Activated naive CD4-positive, alpha-beta T cell treated with anti-CD3 and anti-CD28 coated beads for 36 hours (primary cell): ENCODE measurements around the gene PIGU. TPM values are rescaled to one million over a fixed set of nuclear protein-coding genes. Genes with fewer than 3 reads are reported as not detected.

Experiments
- CTCF ChIA-PET: fragments of 350-600 bp; sonication (Branson Sonifier 250); formaldehyde crosslinking; loops from one replicate; lab custom pipeline; 2021; ENCODE audit warnings: antibody characterized with exemption; lab: Charles Lee
- DNase-seq: peaks from one replicate; pipeline ENCODE4 v3.0.0-alpha.2; 2020
- H3K27ac Mint-ChIP-seq: one replicate; pipeline ENCODE4 v1.8.0; 2021; ENCODE audit warnings: mild to moderate bottlenecking, mixed read lengths
- H3K27me3 Mint-ChIP-seq: one replicate; pipeline ENCODE4 v1.8.0; 2021; ENCODE audit warnings: low read depth, mixed read lengths
- H3K36me3 Mint-ChIP-seq: one replicate; pipeline ENCODE4 v1.8.0; 2021; ENCODE audit warnings: low read depth, mixed read lengths
- H3K4me1 Mint-ChIP-seq: one replicate; pipeline ENCODE4 v1.8.0; 2021; ENCODE audit warnings: low read depth, mixed read lengths
- H3K4me3 Mint-ChIP-seq: one replicate; pipeline ENCODE4 v1.8.0; 2021; ENCODE audit warnings: mild to moderate bottlenecking, moderate library complexity, mixed read lengths
- H3K9me3 Mint-ChIP-seq: one replicate; pipeline ENCODE4 v1.8.0; 2021; ENCODE audit warnings: mixed read lengths
- intact Hi-C: fragments of 100-400 bp; cut with micrococcal nuclease; formaldehyde crosslinking; loops from one replicate; pipeline ENCODE4 v1.15.1; 2023
- total RNA-seq, 2 experiments: library from RNA; stranded (reverse); gene quantifications; one replicate each; pipeline ENCODE4 v1.2.3, GENCODE V29; 2021

The PIGU gene
- total RNA-seq, 2 experiments from 2014 or later = 18.8 to 18.9 TPM

DNA sequence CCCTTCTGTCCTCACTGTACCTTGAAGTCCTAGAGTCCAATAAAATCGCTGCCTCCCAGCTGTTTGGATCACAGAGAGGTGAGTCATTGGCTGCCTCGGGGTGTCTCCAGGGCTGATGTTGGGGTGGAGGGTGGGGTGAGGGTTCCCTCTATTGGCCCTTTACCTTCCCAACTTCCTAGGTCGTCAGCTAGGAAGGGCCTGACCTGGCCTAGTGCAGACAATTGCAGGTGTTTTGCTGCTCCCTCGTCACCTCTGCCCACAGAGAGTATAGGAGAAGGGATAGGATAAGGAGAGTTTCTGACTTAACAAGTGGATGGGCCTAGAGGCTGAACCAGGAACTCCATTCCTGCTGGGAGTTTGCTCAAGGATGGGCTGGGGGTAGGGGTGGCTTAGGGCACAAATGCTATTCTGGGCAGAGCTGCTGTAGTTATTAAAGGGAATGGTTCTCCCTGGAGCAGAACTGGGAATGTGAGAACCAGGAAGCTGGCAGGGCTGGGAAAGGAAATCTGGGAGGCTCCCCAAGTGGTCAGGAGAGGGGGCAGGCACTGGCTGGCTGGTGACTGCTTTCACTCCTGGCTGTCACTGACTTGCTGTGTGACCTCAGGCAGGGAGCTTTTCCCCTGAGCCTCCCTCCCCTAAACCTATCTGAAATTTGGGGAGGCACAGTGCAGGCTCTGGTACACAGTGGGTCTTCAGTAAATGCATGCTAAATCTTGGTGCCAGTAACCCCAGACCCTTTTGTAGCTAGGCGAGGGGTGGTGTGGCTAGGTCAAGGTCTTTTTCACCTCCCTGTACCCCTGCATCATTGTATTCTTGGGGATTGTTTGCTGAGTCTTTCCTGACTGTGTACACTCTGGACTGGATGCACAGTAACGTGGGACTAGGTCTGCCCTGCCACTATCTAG lies 28.8 kb upstream of the PIGU start:
- Mint-ChIP-seq H3K4me3 (peak overlapping the region; percentile 71), H3K9me3 (no peaks in the 10 kb centered on the region), H3K36me3 (no peaks in the 10 kb centered on the region), H3K27me3 (peaks cover 6% of the 10 kb centered on the region), H3K4me1 (peaks cover 16% of the 10 kb centered on the region), H3K27ac (no peak overlapping the region)
- intact Hi-C loops = no loop called here
- DNase-seq = peak; percentile 63
- CTCF ChIA-PET = interaction anchor here (0.7 to 7.9 kb wide), 5 partner anchors 142 to 393 kb away, joined by 3 to 52 read pairs (median 17); partner anchors contain the start of gene DYNLRB1

DNA sequence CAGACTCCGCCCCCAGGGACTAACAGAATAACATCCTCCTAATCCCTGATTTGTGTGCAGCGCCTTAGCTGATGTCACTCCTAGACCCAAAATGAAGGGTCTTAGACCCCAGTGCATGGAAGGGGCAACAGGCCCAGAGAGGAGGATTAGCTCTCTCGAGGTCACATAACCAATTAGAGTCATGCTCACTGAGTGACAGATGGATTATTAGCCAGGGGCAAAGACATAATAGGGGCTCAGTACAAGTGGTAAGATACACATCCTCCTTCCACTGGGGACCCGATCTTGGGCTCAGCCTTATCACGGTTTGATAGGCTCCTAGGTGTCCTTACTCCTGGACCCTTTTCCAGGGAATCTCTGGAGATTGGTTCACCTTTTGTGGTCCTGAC lies 28.1 kb upstream of the PIGU start:
- intact Hi-C loops = no loop called here
- no peak for DNase-seq
- peaks cover 6% of the 10 kb centered on the region for H3K27me3 Mint-ChIP-seq
- no peaks in the 10 kb centered on the region for H3K36me3 Mint-ChIP-seq
- no peaks in the 10 kb centered on the region for H3K9me3 Mint-ChIP-seq
- peak overlapping the region; percentile 71 for H3K4me3 Mint-ChIP-seq
- CTCF ChIA-PET = interaction anchor here (0.6 to 7.9 kb wide), 7 partner anchors 9 to 393 kb away, joined by 3 to 52 read pairs (median 7); partner anchors contain the start of gene DYNLRB1
- H3K27ac Mint-ChIP-seq = no peak overlapping the region
- peaks cover 10% of the 10 kb centered on the region for H3K4me1 Mint-ChIP-seq

- peak within 1 kb of the TSS; percentile 90 for H3K4me3 Mint-ChIP-seq
- CTCF ChIA-PET = interaction anchor here (0.6 to 7.9 kb wide), 8 partner anchors 9 to 1527 kb away, joined by 3 to 52 read pairs (median 5); partner anchors contain the start of gene DYNLRB1
- intact Hi-C loops = loop anchor here (1.0 kb wide), 2 partner anchors 27 to 146 kb away; partner anchors contain the start of genes MAP1LC3A and PIGU
- H3K36me3 Mint-ChIP-seq = no peaks in the 10 kb centered on the region
- H3K9me3 Mint-ChIP-seq = no peaks in the 10 kb centered on the region
- peaks cover 6% of the 10 kb centered on the region for H3K27me3 Mint-ChIP-seq
- peak; percentile 81 for DNase-seq
- peak within 1 kb of the TSS; percentile 13 for H3K27ac Mint-ChIP-seq
- peaks cover 10% of the 10 kb centered on the region for H3K4me1 Mint-ChIP-seq
These were observed 27.5 kb upstream of the PIGU start, which contains the start of gene TP53INP2 for GRCh38 chr20:34704177-34705007. Gene TP53INP2, plus strand, starts transcription at chr20:34704344. Its CDS starts 4,396 bp downstream, at chr20:34708740.

DNA sequence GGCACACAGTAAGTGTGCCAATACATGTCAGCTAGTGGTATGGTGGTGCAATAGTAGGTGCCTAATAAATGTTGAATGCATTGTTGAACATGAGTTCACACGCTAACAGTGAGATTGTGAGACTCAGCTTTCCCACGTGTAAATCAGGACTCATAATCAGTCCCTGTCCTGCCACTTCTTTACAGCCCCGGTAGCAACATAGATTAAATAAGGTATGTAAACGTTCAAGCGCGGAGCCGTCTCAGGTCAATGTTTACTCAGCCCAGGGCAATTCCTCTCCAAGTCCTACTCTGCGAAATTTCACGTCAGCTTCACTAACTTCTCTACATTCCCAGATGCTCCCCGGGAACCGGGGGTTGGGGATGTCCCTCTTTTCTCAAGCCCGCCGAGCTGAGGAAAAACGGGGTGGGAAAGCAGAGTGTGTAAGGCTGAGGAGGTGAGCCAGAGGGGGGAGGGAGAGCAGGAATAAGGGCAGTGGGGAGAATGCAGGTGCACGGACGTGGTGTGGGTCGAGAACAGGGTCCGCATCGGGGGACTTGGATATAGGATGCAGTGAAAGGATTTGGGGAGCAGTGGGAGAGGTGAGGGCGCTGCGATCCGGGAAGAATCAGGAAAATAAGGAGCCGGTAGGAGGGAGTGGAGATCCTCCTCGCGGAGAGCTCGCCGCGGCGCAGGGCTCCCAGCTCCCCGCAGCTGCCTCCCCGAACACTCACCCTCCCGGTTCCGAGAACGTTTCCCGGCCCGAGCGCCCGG lies 26.7 kb upstream of the PIGU start:
- no peak for DNase-seq
- Mint-ChIP-seq H3K4me1 (peaks cover 10% of the 10 kb centered on the region), H3K27me3 (peaks cover 6% of the 10 kb centered on the region), H3K36me3 (no peaks in the 10 kb centered on the region), H3K27ac (peak overlapping the region; percentile 13), H3K9me3 (no peaks in the 10 kb centered on the region), H3K4me3 (peak overlapping the region; percentile 90)
- CTCF ChIA-PET = interaction anchor here (0.6 to 7.9 kb wide), 4 partner anchors 11 to 1526 kb away, joined by 3 to 49 read pairs (median 6); no protein-coding TSS in a partner anchor
- intact Hi-C loops = loop anchor here (1.0 kb wide), 2 partner anchors 26 to 145 kb away; partner anchors contain the start of genes MAP1LC3A and PIGU

DNA sequence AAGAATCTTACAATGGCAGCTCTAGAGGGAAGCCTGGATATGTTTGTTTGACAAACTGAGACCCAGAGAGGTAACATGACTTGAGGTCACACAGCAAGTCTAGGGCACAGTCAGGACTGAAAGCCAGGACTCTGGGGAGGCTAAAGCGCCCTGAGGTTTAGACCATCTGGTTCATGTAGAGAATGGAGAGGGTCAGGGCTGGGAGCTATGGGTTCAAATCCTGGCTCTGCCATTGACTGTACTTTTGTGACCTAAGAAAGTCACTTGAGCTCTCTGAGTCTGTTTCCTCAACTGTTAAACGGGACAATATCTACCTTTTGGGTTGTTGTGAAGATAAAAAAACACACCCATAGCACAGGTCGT lies 26.1 kb upstream of the PIGU start:
- Mint-ChIP-seq H3K36me3 (no peaks in the 10 kb centered on the region), H3K4me1 (peaks cover 10% of the 10 kb centered on the region), H3K9me3 (no peaks in the 10 kb centered on the region), H3K27ac (no peak overlapping the region), H3K4me3 (peak overlapping the region; percentile 90), H3K27me3 (peaks cover 6% of the 10 kb centered on the region)
- intact Hi-C loops = no loop called here
- CTCF ChIA-PET = interaction anchor here (0.9 to 7.9 kb wide), 2 partner anchors 141 to 391 kb away, joined by 6 to 49 read pairs; no protein-coding TSS in a partner anchor
- no peak for DNase-seq

- CTCF ChIA-PET = no interaction called here
- DNase-seq = no peak
- Mint-ChIP-seq H3K4me3 (no peak overlapping the region), H3K4me1 (peaks cover 10% of the 10 kb centered on the region), H3K27ac (no peak overlapping the region), H3K9me3 (no peaks in the 10 kb centered on the region), H3K27me3 (peaks cover 6% of the 10 kb centered on the region), H3K36me3 (no peaks in the 10 kb centered on the region)
- intact Hi-C loops = no loop called here
These were observed 24.7 kb upstream of the PIGU start for GRCh38 chr20:34701405-34702085.

DNA sequence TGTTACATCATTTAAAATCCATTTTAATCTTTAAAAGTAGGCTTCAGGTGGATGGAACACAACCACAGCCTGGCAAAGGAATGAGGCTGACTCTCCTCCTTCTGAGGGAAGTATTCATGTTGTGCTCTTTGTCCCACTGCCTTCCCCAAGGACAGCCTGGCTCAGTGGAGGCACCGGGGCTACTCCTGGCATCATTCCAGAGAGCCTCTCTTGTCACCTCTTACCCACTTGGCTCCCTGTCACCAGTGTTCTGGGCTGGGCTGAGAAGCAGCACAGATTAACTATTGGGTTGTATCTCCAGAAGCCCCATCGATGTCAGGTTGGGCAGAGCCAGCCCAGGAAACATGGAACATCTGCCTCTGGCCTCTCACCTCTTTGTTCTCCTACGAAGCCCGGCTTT lies 16.5 kb upstream of the PIGU start:
- Mint-ChIP-seq H3K36me3 (no peaks in the 10 kb centered on the region), H3K4me3 (no peak overlapping the region), H3K27me3 (no peaks in the 10 kb centered on the region), H3K4me1 (no peaks in the 10 kb centered on the region), H3K27ac (no peak overlapping the region), H3K9me3 (no peaks in the 10 kb centered on the region)
- CTCF ChIA-PET = no interaction called here
- no peak for DNase-seq
- intact Hi-C loops = no loop called here

DNA sequence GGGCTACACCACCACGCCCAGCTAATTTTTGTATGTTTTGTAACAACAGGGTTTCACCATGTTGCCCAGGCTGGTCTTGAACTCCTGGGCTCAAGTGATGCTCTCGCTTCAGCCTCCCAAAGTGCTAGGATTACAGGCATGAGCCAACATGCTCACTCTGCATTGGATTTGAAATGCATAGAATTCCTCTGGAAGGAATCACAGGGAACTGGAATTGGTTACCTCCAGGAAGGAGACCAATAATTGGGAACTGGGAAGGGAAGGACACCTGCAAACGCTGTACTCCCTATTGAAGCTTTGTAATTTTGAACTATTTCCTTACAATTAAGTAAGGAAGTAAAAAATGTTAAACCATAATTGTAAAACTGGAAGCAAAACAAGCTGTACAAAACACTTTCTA lies 14.9 kb upstream of the PIGU start:
- Mint-ChIP-seq H3K4me3 (no peak overlapping the region), H3K9me3 (no peaks in the 10 kb centered on the region), H3K4me1 (no peaks in the 10 kb centered on the region), H3K27me3 (no peaks in the 10 kb centered on the region), H3K27ac (no peak overlapping the region), H3K36me3 (no peaks in the 10 kb centered on the region)
- DNase-seq = no peak
- intact Hi-C loops = no loop called here
- CTCF ChIA-PET = no interaction called here

- Mint-ChIP-seq H3K36me3 (no peaks in the 10 kb centered on the region), H3K4me3 (no peak overlapping the region), H3K27me3 (no peaks in the 10 kb centered on the region), H3K4me1 (no peaks in the 10 kb centered on the region), H3K27ac (no peak overlapping the region), H3K9me3 (no peaks in the 10 kb centered on the region)
- CTCF ChIA-PET = no interaction called here
- intact Hi-C loops = no loop called here
- DNase-seq = no peak
These were observed 12.6 kb upstream of the PIGU start for GRCh38 chr20:34689486-34689885.

- Mint-ChIP-seq H3K9me3 (no peaks in the 10 kb centered on the region), H3K4me1 (peaks cover 9% of the 10 kb centered on the region), H3K27ac (no peak overlapping the region), H3K36me3 (no peaks in the 10 kb centered on the region), H3K4me3 (no peak overlapping the region), H3K27me3 (no peaks in the 10 kb centered on the region)
- DNase-seq = no peak
- intact Hi-C loops = no loop called here
- CTCF ChIA-PET = no interaction called here
These were observed 6.8 kb upstream of the PIGU start for GRCh38 chr20:34683667-34684066.

GRCh38 chr20:34680586-34681175 lies 3.8 kb upstream of the PIGU start:
- H3K27me3 Mint-ChIP-seq = no peaks in the 10 kb centered on the region
- CTCF ChIA-PET = interaction anchor here (1.3 to 1.4 kb wide), 2 partner anchors 10 to 27 kb away, joined by 3 to 5 read pairs; no protein-coding TSS in a partner anchor
- intact Hi-C loops = no loop called here
- H3K4me3 Mint-ChIP-seq = peak overlapping the region; percentile 4
- no peaks in the 10 kb centered on the region for H3K9me3 Mint-ChIP-seq
- peak overlapping the region; percentile 46 for H3K27ac Mint-ChIP-seq
- no peak for DNase-seq
- H3K4me1 Mint-ChIP-seq = peaks cover 19% of the 10 kb centered on the region
- no peaks in the 10 kb centered on the region for H3K36me3 Mint-ChIP-seq
